Left renal cortex interstitium (tissue), 4 donors: ENCODE data around the gene BDH1. TPM values are rescaled to one million over a fixed set of nuclear protein-coding genes. Genes with fewer than 3 reads are reported as not detected.

Experiments
- DNase-seq, 4 donors: peaks; one replicate each; pipeline ENCODE4 v3.0.0-alpha.2; 2013; ENCODE audit warnings: low read depth in 4 of 4, low spot score in 2 of 4, missing footprints in 1 of 4
- polyA plus RNA-seq, 4 donors: library from polyadenylated mRNA; unstranded; fragments of 120-200 nt; gene quantifications; one replicate each; pipeline ENCODE4 v1.2.1, GENCODE V29; 2013; ENCODE audit not compliant: insufficient read length in 4 of 4

Gene BDH1
- polyA plus RNA-seq, 4 donors = 37.7 to 50.9 (median 45.9) TPM

GRCh38 chr3:197508051-197508451 is 47.7 kb downstream of the BDH1 start:
- DNase-seq = no peak

GRCh38 chr3:197507541-197507940 is 48.2 kb downstream of the BDH1 start:
- no peak for DNase-seq

- no peak for DNase-seq
Measured at GRCh38 chr3:197507081-197507480, 48.7 kb downstream of the BDH1 start.

GRCh38 chr3:197505796-197506548 is 49.8 kb downstream of the BDH1 start:
- DNase-seq = no peak

GRCh38 chr3:197504641-197505121 is 51.1 kb downstream of the BDH1 start:
- no peak for DNase-seq

GRCh38 chr3:197504229-197504628 is 51.5 kb downstream of the BDH1 start:
- no peak for DNase-seq

- DNase-seq = no peak
Measured at GRCh38 chr3:197503652-197504051, 52.1 kb downstream of the BDH1 start.

GRCh38 chr3:197501879-197502620 is 53.7 kb downstream of the BDH1 start:
- no peak for DNase-seq

- DNase-seq = no peak
Measured at GRCh38 chr3:197501496-197501878, 54.3 kb downstream of the BDH1 start.

GRCh38 chr3:197500812-197501211 is 55.0 kb downstream of the BDH1 start:
- no peak for DNase-seq

GRCh38 chr3:197499427-197499826 is 56.3 kb downstream of the BDH1 start:
- DNase-seq = no peak

- no peak for DNase-seq
Measured at GRCh38 chr3:197498499-197499241, 57.1 kb downstream of the BDH1 start.

- DNase-seq = no peak
Measured at GRCh38 chr3:197496746-197497125, 59.0 kb downstream of the BDH1 start.

- DNase-seq = no peak
Measured at GRCh38 chr3:197495999-197496745, 59.6 kb downstream of the BDH1 start.

GRCh38 chr3:197495499-197495898 is 60.3 kb downstream of the BDH1 start:
- DNase-seq = no peak

GRCh38 chr3:197495059-197495455 is 60.7 kb downstream of the BDH1 start:
- no peak for DNase-seq

- peak in 1 of 4 donors; percentile 64 for DNase-seq
Measured at GRCh38 chr3:197494366-197495058, 61.3 kb downstream of the BDH1 start.

- no peak for DNase-seq
Measured at GRCh38 chr3:197493049-197493448, 62.7 kb downstream of the BDH1 start.

- no peak for DNase-seq
Measured at GRCh38 chr3:197491923-197492664, 63.7 kb downstream of the BDH1 start.
